HEK293 (cell line): ENCODE results near the gene OR2AE1.

Source experiments
- CTCF ChIA-PET: fragments of 350-600 bp; formaldehyde crosslinking; extraction: SDS; loops from one replicate; lab custom pipeline; 2021; ENCODE audit warnings: antibody characterized with exemption; lab: Yijun Ruan, JAX
- POLR2A ChIA-PET: fragments of 300-600 bp; formaldehyde crosslinking; extraction: SDS; loops from one replicate; lab custom pipeline; 2020; ENCODE audit warnings: antibody characterized with exemption, inconsistent platforms; lab: Yijun Ruan, JAX
- H3K27ac ChIP-seq: fragments of 200-500 bp; sonication (Bioruptor generic); 2 replicates; pipeline ENCODE4 v1.5.1; 2014; ENCODE audit warnings: low read depth, low read length, control low read depth, inconsistent platforms; ENCODE audit errors: extremely low read depth
- H3K36me3 ChIP-seq, 2 experiments: fragments of 200-500 bp in 1 of 2; sonication (Bioruptor generic) in 1 of 2; 1 replicate in 1 of 2; 2 replicates in 1 of 2; pipeline ENCODE4 v1.5.1; 2014 to 2017; ENCODE audit warnings: inconsistent platforms in 2 of 2, low read length in 2 of 2; ENCODE audit not compliant: control insufficient read depth in 2 of 2, insufficient read depth in 1 of 2
- H3K4me1 ChIP-seq: fragments of 200-500 bp; sonication (Bioruptor generic); 2 replicates; pipeline ENCODE4 v1.5.1; 2014; ENCODE audit warnings: mild to moderate bottlenecking, low read length, inconsistent platforms; ENCODE audit not compliant: control insufficient read depth, insufficient read depth
- H3K4me3 ChIP-seq: 2 replicates; pipeline ENCODE4 v1.5.1; 2011; ENCODE audit warnings: low read depth, mild to moderate bottlenecking, control low read depth, low read length, moderate library complexity
- H3K9me3 ChIP-seq: fragments of 200-500 bp; sonication (Bioruptor generic); 2 replicates; pipeline ENCODE4 v1.5.1; 2014; ENCODE audit warnings: low read depth, low read length, inconsistent platforms; ENCODE audit not compliant: control insufficient read depth, insufficient read depth
- GLI4 ChIP-seq: fragments of 450-650 bp; formaldehyde crosslinking; IDR thresholded peaks from 2 replicates; pipeline ENCODE4 v1.5.1; 2016; ENCODE audit warnings: missing biosample characterization, missing genetic modification characterization
- SCRT2 ChIP-seq: fragments of 450-650 bp; formaldehyde crosslinking; IDR thresholded peaks from 2 replicates; pipeline ENCODE4 v1.5.1; 2016; ENCODE audit warnings: missing biosample characterization, missing genetic modification characterization
- WT1 ChIP-seq: fragments of 450-650 bp; formaldehyde crosslinking; IDR thresholded peaks from 2 replicates; pipeline ENCODE4 v1.5.1; 2016; ENCODE audit warnings: missing biosample characterization, missing genetic modification characterization
- ZBTB20 ChIP-seq: fragments of 450-650 bp; formaldehyde crosslinking; IDR thresholded peaks from 2 replicates; pipeline ENCODE4 v1.5.1; 2016; ENCODE audit warnings: missing biosample characterization, missing genetic modification characterization
- ZFP69B ChIP-seq: fragments of 450-650 bp; formaldehyde crosslinking; IDR thresholded peaks from 2 replicates; pipeline ENCODE4 v1.5.1; 2016; ENCODE audit warnings: missing biosample characterization, missing genetic modification characterization
- ZNF138 ChIP-seq: fragments of 450-650 bp; formaldehyde crosslinking; IDR thresholded peaks from 2 replicates; pipeline ENCODE4 v1.5.1; 2016; ENCODE audit warnings: missing biosample characterization, missing genetic modification characterization, borderline replicate concordance
- ZNF146 ChIP-seq: fragments of 450-650 bp; formaldehyde crosslinking; IDR thresholded peaks from 2 replicates; pipeline ENCODE4 v1.5.1; 2016; ENCODE audit warnings: missing biosample characterization, missing genetic modification characterization
- ZNF350 ChIP-seq: fragments of 450-650 bp; formaldehyde crosslinking; IDR thresholded peaks from 2 replicates; pipeline ENCODE4 v1.5.0; 2017; ENCODE audit warnings: missing biosample characterization, mild to moderate bottlenecking, missing genetic modification characterization
- ZNF473 ChIP-seq: fragments of 450-650 bp; formaldehyde crosslinking; IDR thresholded peaks from 2 replicates; pipeline ENCODE4 v1.5.1; 2017; ENCODE audit warnings: missing biosample characterization, missing genetic modification characterization
- ZNF48 ChIP-seq: fragments of 450-650 bp; formaldehyde crosslinking; IDR thresholded peaks from 2 replicates; pipeline ENCODE4 v1.5.1; 2016; ENCODE audit warnings: missing biosample characterization, missing genetic modification characterization
- ZNF521 ChIP-seq: fragments of 450-650 bp; formaldehyde crosslinking; IDR thresholded peaks from 2 replicates; pipeline ENCODE4 v1.5.1; 2017; ENCODE audit warnings: missing biosample characterization, mild to moderate bottlenecking, missing genetic modification characterization
- ZNF654 ChIP-seq: fragments of 450-650 bp; formaldehyde crosslinking; IDR thresholded peaks from 2 replicates; pipeline ENCODE4 v1.5.1; 2016; ENCODE audit warnings: low read depth, missing biosample characterization, missing genetic modification characterization
- ZNF658 ChIP-seq: fragments of 450-650 bp; formaldehyde crosslinking; IDR thresholded peaks from 2 replicates; pipeline ENCODE4; 2016; ENCODE audit warnings: missing biosample characterization, missing genetic modification characterization
- ZNF701 ChIP-seq: fragments of 450-650 bp; formaldehyde crosslinking; IDR thresholded peaks from 2 replicates; pipeline ENCODE4 v1.5.1; 2016; ENCODE audit warnings: missing biosample characterization, missing genetic modification characterization
- ZNF777 ChIP-seq: fragments of 450-650 bp; formaldehyde crosslinking; IDR thresholded peaks from 2 replicates; pipeline ENCODE4 v1.5.1; 2017; ENCODE audit warnings: missing biosample characterization, missing genetic modification characterization, borderline replicate concordance
- TF ChIP-seq, protein P1 (sequence below): fragments of 450-650 bp; formaldehyde crosslinking; optimal IDR thresholded peaks from 2 replicates; pipeline ENCODE3; 2016; ENCODE audit warnings: missing biosample characterization, mild to moderate bottlenecking, missing genetic modification characterization
- TF ChIP-seq, protein P2 (sequence below): fragments of 450-650 bp; formaldehyde crosslinking; IDR thresholded peaks from 2 replicates; pipeline ENCODE4 v1.5.0; 2017; ENCODE audit warnings: missing biosample characterization, missing genetic modification characterization, borderline replicate concordance
- TF ChIP-seq, protein P3 (sequence below): fragments of 450-650 bp; formaldehyde crosslinking; IDR thresholded peaks from 2 replicates; pipeline ENCODE4 v1.5.1; 2016; ENCODE audit warnings: missing biosample characterization, missing genetic modification characterization
- TF ChIP-seq, protein P4 (sequence below): fragments of 450-650 bp; formaldehyde crosslinking; IDR thresholded peaks from 2 replicates; pipeline ENCODE4 v1.5.1; 2016; ENCODE audit warnings: missing biosample characterization, missing genetic modification characterization
- TF ChIP-seq, protein P5 (sequence below): fragments of 450-650 bp; formaldehyde crosslinking; IDR thresholded peaks from 2 replicates; pipeline ENCODE4 v1.5.1; 2016; ENCODE audit warnings: missing biosample characterization, missing genetic modification characterization
- TF ChIP-seq, protein P6 (sequence below): fragments of 450-650 bp; formaldehyde crosslinking; IDR thresholded peaks from 2 replicates; pipeline ENCODE4 v1.5.1; 2016; ENCODE audit warnings: missing biosample characterization, missing genetic modification characterization, low read depth

The OR2AE1 gene

DNA sequence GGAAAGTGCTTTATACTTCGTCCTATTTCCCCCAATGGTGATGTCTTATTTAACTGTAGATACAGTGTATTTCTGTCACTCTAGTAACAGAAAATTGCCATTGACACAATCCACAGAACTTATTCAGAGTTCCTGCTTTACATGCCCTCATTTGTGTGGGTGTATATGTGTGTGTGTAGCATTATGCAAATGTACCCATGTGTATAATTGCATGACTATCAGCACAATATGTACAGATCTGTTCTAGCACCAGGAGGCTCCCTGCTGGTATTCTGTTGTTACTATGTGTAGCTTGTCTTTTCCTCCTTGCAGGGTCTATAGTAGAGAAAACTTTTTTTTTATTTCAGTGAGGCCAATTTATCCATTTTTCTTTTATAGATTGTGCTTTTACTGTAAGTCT lies 32.5 kb downstream of the OR2AE1 start:
- TF ChIP-seq SCRT2: no peak
- TF ChIP-seq, protein P1, sequence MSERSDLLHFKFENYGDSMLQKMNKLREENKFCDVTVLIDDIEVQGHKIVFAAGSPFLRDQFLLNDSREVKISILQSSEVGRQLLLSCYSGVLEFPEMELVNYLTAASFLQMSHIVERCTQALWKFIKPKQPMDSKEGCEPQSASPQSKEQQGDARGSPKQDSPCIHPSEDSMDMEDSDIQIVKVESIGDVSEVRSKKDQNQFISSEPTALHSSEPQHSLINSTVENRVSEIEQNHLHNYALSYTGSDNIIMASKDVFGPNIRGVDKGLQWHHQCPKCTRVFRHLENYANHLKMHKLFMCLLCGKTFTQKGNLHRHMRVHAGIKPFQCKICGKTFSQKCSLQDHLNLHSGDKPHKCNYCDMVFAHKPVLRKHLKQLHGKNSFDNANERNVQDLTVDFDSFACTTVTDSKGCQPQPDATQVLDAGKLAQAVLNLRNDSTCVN (tag by site-specific recombination): no peak
- no peak for TF ChIP-seq ZNF654 (tag by site-specific recombination)
- no peak for TF ChIP-seq ZFP69B (tag by site-specific recombination)
- Histone ChIP-seq H3K4me3 (no peak overlapping the region), H3K36me3 (no peaks in the 10 kb centered on the region), H3K9me3 (no peaks in the 10 kb centered on the region), H3K4me1 (no peaks in the 10 kb centered on the region), H3K27ac (no peak overlapping the region)
- ChIA-PET CTCF (no interaction called here), POLR2A (no interaction called here)

DNA sequence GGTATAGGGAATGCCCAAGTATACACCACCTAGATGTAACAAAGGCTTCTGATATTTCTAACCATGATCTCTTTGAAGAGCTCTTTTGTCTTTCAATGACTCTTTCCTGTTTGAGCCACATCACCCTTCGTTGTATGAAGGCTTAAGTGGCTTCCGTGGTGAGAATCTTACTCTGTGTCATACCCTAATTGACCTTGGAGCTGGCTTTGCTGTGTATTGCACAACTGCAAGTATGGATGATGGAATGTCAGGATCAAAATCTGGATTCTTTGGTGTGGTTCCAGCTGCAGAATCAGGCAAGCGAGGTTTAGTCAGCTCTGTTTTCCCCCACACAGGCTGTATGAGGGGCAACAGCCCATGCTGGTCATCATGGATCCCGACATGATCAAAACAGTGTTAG lies 33.0 kb downstream of the OR2AE1 start:
- Histone ChIP-seq H3K9me3 (no peaks in the 10 kb centered on the region), H3K4me3 (no peak overlapping the region), H3K27ac (no peak overlapping the region), H3K36me3 (no peaks in the 10 kb centered on the region), H3K4me1 (no peaks in the 10 kb centered on the region)
- no peak for TF ChIP-seq ZNF701 (tag by site-specific recombination)
- TF ChIP-seq, protein P2, sequence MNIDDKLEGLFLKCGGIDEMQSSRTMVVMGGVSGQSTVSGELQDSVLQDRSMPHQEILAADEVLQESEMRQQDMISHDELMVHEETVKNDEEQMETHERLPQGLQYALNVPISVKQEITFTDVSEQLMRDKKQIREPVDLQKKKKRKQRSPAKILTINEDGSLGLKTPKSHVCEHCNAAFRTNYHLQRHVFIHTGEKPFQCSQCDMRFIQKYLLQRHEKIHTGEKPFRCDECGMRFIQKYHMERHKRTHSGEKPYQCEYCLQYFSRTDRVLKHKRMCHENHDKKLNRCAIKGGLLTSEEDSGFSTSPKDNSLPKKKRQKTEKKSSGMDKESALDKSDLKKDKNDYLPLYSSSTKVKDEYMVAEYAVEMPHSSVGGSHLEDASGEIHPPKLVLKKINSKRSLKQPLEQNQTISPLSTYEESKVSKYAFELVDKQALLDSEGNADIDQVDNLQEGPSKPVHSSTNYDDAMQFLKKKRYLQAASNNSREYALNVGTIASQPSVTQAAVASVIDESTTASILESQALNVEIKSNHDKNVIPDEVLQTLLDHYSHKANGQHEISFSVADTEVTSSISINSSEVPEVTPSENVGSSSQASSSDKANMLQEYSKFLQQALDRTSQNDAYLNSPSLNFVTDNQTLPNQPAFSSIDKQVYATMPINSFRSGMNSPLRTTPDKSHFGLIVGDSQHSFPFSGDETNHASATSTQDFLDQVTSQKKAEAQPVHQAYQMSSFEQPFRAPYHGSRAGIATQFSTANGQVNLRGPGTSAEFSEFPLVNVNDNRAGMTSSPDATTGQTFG: no peak
- TF ChIP-seq ZNF146 (tag by site-specific recombination): no peak
- TF ChIP-seq, protein P3, sequence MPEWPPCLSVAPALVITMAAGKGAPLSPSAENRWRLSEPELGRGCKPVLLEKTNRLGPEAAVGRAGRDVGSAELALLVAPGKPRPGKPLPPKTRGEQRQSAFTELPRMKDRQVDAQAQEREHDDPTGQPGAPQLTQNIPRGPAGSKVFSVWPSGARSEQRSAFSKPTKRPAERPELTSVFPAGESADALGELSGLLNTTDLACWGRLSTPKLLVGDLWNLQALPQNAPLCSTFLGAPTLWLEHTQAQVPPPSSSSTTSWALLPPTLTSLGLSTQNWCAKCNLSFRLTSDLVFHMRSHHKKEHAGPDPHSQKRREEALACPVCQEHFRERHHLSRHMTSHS (tag by site-specific recombination): no peak
- no peak for TF ChIP-seq ZNF350 (tag by site-specific recombination)
- TF ChIP-seq ZNF658: no peak
- TF ChIP-seq ZNF521 (tag by site-specific recombination): no peak
- no peak for TF ChIP-seq WT1 (tag by site-specific recombination)
- no peak for TF ChIP-seq ZNF48 (tag by site-specific recombination)
- no peak for TF ChIP-seq ZNF777 (tag by site-specific recombination)
- no peak for TF ChIP-seq GLI4 (tag by site-specific recombination)
- no peak for TF ChIP-seq ZBTB20 (tag by site-specific recombination)
- TF ChIP-seq, protein P4, sequence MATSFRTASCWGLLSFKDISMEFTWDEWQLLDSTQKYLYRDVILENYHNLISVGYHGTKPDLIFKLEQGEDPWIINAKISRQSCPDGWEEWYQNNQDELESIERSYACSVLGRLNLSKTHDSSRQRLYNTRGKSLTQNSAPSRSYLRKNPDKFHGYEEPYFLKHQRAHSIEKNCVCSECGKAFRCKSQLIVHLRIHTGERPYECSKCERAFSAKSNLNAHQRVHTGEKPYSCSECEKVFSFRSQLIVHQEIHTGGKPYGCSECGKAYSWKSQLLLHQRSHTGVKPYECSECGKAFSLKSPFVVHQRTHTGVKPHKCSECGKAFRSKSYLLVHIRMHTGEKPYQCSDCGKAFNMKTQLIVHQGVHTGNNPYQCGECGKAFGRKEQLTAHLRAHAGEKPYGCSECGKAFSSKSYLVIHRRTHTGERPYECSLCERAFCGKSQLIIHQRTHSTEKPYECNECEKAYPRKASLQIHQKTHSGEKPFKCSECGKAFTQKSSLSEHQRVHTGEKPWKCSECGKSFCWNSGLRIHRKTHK: no peak
- no peak for TF ChIP-seq ZNF473 (tag by site-specific recombination)
- TF ChIP-seq, protein P5, sequence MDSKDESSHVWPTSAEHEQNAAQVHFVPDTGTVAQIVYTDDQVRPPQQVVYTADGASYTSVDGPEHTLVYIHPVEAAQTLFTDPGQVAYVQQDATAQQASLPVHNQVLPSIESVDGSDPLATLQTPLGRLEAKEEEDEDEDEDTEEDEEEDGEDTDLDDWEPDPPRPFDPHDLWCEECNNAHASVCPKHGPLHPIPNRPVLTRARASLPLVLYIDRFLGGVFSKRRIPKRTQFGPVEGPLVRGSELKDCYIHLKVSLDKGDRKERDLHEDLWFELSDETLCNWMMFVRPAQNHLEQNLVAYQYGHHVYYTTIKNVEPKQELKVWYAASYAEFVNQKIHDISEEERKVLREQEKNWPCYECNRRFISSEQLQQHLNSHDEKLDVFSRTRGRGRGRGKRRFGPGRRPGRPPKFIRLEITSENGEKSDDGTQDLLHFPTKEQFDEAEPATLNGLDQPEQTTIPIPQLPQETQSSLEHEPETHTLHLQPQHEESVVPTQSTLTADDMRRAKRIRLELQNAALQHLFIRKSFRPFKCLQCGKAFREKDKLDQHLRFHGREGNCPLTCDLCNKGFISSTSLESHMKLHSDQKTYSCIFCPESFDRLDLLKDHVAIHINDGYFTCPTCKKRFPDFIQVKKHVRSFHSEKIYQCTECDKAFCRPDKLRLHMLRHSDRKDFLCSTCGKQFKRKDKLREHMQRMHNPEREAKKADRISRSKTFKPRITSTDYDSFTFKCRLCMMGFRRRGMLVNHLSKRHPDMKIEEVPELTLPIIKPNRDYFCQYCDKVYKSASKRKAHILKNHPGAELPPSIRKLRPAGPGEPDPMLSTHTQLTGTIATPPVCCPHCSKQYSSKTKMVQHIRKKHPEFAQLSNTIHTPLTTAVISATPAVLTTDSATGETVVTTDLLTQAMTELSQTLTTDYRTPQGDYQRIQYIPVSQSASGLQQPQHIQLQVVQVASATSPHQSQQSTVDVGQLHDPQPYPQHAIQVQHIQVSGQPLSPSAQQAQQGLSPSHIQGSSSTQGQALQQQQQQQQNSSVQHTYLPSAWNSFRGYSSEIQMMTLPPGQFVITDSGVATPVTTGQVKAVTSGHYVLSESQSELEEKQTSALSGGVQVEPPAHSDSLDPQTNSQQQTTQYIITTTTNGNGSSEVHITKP (tag by site-specific recombination): no peak
- TF ChIP-seq, protein P6, sequence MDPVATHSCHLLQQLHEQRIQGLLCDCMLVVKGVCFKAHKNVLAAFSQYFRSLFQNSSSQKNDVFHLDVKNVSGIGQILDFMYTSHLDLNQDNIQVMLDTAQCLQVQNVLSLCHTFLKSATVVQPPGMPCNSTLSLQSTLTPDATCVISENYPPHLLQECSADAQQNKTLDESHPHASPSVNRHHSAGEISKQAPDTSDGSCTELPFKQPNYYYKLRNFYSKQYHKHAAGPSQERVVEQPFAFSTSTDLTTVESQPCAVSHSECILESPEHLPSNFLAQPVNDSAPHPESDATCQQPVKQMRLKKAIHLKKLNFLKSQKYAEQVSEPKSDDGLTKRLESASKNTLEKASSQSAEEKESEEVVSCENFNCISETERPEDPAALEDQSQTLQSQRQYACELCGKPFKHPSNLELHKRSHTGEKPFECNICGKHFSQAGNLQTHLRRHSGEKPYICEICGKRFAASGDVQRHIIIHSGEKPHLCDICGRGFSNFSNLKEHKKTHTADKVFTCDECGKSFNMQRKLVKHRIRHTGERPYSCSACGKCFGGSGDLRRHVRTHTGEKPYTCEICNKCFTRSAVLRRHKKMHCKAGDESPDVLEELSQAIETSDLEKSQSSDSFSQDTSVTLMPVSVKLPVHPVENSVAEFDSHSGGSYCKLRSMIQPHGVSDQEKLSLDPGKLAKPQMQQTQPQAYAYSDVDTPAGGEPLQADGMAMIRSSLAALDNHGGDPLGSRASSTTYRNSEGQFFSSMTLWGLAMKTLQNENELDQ (tag by site-specific recombination): no peak
- TF ChIP-seq ZNF138: no peak
- CTCF ChIA-PET: no interaction called here
- POLR2A ChIA-PET: no interaction called here
